HG03108 (cell line): ENCODE data around the gene LIN28A.

Experiments
- ATAC-seq: cut with Tn5 transposase; IDR thresholded peaks from one replicate; pipeline ENCODE4 v1.9.1; 2021; ENCODE audit warnings: moderate library complexity; ENCODE audit not compliant: unreplicated experiment

The LIN28A gene

DNA sequence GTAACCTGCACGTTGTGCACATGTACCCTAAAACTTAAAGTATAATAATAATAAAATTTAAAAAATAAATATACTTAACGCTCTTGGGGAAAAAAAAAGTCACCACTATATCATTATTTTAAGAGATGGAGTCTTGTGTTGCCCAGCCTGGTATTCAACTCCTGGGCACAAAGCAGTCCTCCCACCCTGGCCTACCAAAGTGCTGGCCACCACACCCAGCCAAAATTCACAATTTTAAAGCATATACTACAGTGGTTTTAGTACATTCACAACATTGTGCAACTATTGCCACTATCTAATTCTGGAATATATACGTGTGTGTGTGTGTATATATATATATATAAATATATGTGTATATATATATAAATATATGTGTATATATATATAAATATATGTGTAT is 67.5 kb downstream of the LIN28A start:
- ATAC-seq, result no peak

DNA sequence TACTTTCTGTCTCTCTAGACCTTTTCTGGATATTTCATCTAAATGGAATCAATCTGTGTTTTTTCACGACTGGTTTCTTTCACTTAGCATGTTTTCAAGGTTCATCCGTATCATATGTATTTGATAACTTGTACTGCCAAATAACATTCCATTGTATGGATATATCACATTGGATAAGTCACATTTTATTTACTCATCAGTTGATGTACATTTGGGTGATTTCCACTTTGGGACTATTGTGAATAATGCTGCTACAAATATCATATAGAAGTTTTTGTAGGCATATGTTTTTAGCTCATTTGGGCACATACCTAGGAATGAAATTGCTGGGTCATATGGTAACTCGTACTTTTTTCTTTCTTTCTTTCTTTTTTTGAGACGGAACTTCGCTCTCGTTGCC is 68.4 kb downstream of the LIN28A start:
- no peak for ATAC-seq
